Activated T-cell treated with anti-CD3 and anti-CD28 coated beads for 48 hours (primary cell): ENCODE results near the gene TTYH2.

Experiments used
- DNase-seq: peaks from one replicate; pipeline ENCODE4 v3.0.0-alpha.2; 2020; ENCODE audit warnings: low read depth

TTYH2 gene

GRCh38 chr17:74289688-74290087 is 76.3 kb downstream of the TTYH2 start:
- no peak for DNase-seq

GRCh38 chr17:74290340-74290739 is 77.0 kb downstream of the TTYH2 start:
- DNase-seq = no peak

GRCh38 chr17:74292495-74292894 is 79.1 kb downstream of the TTYH2 start:
- DNase-seq = no peak

GRCh38 chr17:74295625-74296547 is 82.5 kb downstream of the TTYH2 start:
- DNase-seq = no peak

GRCh38 chr17:74296548-74296936 is 83.2 kb downstream of the TTYH2 start:
- DNase-seq = no peak

- peak; percentile 59 for DNase-seq
Observed at GRCh38 chr17:74297941-74298340, 84.6 kb downstream of the TTYH2 start.

GRCh38 chr17:74298778-74299177 is 85.4 kb downstream of the TTYH2 start:
- DNase-seq = no peak

GRCh38 chr17:74299226-74300009 is 86.0 kb downstream of the TTYH2 start:
- DNase-seq = no peak

GRCh38 chr17:74303305-74303704 is 89.9 kb downstream of the TTYH2 start:
- no peak for DNase-seq

GRCh38 chr17:74304184-74304583 is 90.8 kb downstream of the TTYH2 start:
- DNase-seq = no peak

- no peak for DNase-seq
Observed at GRCh38 chr17:74305865-74306654, 92.7 kb downstream of the TTYH2 start.

- DNase-seq = no peak
Observed at GRCh38 chr17:74307984-74308773, 94.8 kb downstream of the TTYH2 start.

- DNase-seq = no peak
Observed at GRCh38 chr17:74309902-74310301, 96.5 kb downstream of the TTYH2 start.
